ENCODE measurements around the gene RRP7A.

DNA sequence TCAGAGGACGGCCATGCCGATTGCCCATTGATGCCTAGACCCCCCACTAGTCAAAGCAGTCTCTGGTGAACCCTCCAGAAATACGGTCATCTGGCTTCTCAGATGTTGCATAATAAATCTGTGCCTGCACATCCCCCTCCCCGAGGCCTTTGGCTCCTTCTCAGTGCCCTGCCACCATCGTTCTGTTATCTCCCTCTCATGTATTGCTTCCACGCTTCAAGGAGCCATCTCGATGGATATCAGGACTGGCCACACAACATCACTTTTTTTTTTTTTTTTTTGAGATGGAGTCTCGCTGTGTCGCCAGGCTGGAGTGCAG, 1.6 kb upstream of the RRP7A start:
- TF ChIP-seq, protein P1, sequence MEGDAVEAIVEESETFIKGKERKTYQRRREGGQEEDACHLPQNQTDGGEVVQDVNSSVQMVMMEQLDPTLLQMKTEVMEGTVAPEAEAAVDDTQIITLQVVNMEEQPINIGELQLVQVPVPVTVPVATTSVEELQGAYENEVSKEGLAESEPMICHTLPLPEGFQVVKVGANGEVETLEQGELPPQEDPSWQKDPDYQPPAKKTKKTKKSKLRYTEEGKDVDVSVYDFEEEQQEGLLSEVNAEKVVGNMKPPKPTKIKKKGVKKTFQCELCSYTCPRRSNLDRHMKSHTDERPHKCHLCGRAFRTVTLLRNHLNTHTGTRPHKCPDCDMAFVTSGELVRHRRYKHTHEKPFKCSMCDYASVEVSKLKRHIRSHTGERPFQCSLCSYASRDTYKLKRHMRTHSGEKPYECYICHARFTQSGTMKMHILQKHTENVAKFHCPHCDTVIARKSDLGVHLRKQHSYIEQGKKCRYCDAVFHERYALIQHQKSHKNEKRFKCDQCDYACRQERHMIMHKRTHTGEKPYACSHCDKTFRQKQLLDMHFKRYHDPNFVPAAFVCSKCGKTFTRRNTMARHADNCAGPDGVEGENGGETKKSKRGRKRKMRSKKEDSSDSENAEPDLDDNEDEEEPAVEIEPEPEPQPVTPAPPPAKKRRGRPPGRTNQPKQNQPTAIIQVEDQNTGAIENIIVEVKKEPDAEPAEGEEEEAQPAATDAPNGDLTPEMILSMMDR (CRISPR knock-in tag; IDR thresholded peaks at IDR 0.05) = no peak
- TF ChIP-seq, protein P2, sequence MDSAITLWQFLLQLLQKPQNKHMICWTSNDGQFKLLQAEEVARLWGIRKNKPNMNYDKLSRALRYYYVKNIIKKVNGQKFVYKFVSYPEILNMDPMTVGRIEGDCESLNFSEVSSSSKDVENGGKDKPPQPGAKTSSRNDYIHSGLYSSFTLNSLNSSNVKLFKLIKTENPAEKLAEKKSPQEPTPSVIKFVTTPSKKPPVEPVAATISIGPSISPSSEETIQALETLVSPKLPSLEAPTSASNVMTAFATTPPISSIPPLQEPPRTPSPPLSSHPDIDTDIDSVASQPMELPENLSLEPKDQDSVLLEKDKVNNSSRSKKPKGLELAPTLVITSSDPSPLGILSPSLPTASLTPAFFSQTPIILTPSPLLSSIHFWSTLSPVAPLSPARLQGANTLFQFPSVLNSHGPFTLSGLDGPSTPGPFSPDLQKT (CRISPR knock-in tag; IDR thresholded peaks at IDR 0.05; ENCODE audit: borderline replicate concordance) = no peak
- TF ChIP-seq, protein P3, sequence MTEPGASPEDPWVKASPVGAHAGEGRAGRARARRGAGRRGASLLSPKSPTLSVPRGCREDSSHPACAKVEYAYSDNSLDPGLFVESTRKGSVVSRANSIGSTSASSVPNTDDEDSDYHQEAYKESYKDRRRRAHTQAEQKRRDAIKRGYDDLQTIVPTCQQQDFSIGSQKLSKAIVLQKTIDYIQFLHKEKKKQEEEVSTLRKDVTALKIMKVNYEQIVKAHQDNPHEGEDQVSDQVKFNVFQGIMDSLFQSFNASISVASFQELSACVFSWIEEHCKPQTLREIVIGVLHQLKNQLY (CRISPR knock-in tag; IDR thresholded peaks at IDR 0.05) = no peak
- TF ChIP-seq, protein P4, sequence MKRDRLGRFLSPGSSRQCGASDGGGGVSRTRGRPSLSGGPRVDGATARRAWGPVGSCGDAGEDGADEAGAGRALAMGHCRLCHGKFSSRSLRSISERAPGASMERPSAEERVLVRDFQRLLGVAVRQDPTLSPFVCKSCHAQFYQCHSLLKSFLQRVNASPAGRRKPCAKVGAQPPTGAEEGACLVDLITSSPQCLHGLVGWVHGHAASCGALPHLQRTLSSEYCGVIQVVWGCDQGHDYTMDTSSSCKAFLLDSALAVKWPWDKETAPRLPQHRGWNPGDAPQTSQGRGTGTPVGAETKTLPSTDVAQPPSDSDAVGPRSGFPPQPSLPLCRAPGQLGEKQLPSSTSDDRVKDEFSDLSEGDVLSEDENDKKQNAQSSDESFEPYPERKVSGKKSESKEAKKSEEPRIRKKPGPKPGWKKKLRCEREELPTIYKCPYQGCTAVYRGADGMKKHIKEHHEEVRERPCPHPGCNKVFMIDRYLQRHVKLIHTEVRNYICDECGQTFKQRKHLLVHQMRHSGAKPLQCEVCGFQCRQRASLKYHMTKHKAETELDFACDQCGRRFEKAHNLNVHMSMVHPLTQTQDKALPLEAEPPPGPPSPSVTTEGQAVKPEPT (CRISPR knock-in tag; IDR thresholded peaks at IDR 0.05; ENCODE audit: low read depth) = no peak
- TF ChIP-seq, protein P5, sequence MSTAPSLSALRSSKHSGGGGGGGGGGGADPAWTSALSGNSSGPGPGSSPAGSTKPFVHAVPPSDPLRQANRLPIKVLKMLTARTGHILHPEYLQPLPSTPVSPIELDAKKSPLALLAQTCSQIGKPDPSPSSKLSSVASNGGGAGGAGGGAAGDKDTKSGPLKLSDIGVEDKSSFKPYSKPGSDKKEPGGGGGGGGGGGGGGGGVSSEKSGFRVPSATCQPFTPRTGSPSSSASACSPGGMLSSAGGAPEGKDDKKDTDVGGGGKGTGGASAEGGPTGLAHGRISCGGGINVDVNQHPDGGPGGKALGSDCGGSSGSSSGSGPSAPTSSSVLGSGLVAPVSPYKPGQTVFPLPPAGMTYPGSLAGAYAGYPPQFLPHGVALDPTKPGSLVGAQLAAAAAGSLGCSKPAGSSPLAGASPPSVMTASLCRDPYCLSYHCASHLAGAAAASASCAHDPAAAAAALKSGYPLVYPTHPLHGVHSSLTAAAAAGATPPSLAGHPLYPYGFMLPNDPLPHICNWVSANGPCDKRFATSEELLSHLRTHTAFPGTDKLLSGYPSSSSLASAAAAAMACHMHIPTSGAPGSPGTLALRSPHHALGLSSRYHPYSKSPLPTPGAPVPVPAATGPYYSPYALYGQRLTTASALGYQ (CRISPR knock-in tag; IDR thresholded peaks at IDR 0.05) = no peak
- no peak; the same call in 1 of the 2 replicates for TF ChIP-seq SALL1 (CRISPR knock-in tag; IDR thresholded peaks at IDR 0.05)
